HL-60 (cell line): ENCODE measurements around the gene CSH1.
"Not testable (repeated sequence)": the region's sequence is repeated elsewhere in the genome, so short reads cannot be mapped to it uniquely, and the experiment has no call there.

Experiments
- CTCF ChIP-seq: IDR thresholded peaks from one replicate; pipeline ENCODE4 v1.5.1; 2011; ENCODE audit warnings: low read length, control low read depth, inconsistent platforms; ENCODE audit not compliant: insufficient read depth
- GABPA ChIP-seq: IDR thresholded peaks from 2 replicates; pipeline ENCODE4 v1.6.1; 2012; ENCODE audit warnings: low read depth
- POLR2AphosphoS5 ChIP-seq: IDR thresholded peaks from 2 replicates; pipeline ENCODE4 v1.6.1; 2012; ENCODE audit warnings: low read depth
- REST ChIP-seq: IDR thresholded peaks from 2 replicates; pipeline ENCODE4 v1.6.1; 2012; ENCODE audit warnings: low read depth; ENCODE audit not compliant: insufficient replicate concordance
- SPI1 ChIP-seq: IDR thresholded peaks from 2 replicates; pipeline ENCODE4 v1.6.1; 2012; ENCODE audit warnings: low read depth, mild to moderate bottlenecking, borderline replicate concordance

- not testable (repeated sequence) for TF ChIP-seq CTCF, SPI1, POLR2AphosphoS5, GABPA, REST
Measured at GRCh38 chr17:63901971-63902370, 5.6 kb upstream of the CSH1 start.
